ENCODE results near the gene MTMR3. TPM values are rescaled to one million over a fixed set of nuclear protein-coding genes. Genes with fewer than 3 reads are reported as not detected.

MTMR3 gene
- total RNA-seq, 1 experiment from 2014 or later = 27.0 TPM

DNA sequence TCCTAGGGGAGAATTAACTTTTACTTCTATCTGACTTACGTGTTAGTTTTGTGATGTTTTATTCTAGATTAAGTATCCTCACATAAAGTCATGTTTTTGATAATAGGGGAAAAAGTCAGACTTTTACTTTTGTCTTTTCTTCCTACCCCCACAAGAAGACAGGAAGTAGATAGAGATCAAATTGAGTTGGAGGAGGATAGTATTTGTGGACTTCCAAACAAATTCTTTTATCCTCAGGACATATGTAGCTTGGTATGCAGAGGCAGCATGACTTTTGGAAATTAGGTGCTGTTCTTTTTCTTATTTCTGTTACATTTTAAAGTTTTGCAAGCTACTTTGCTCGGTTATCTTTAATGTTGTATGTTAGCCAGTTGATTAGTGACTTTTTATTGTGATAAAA, 61.4 kb downstream of the MTMR3 start:
- peaks cover 22% of the 10 kb centered on the region for H3K79me2 ChIP-seq (ENCODE audit: insufficient read depth, low read length)
- intact Hi-C loops (cut with micrococcal nuclease) = no loop called here

More for the DNA sequence above, 61.4 kb downstream of the MTMR3 start:
- Histone ChIP-seq H4K20me1 (ENCODE audit: insufficient read depth) (no peaks in the 10 kb centered on the region), H2AFZ (ENCODE audit: low read depth, low read length, poor library complexity, severe bottlenecking) (no peak overlapping the region), H3K4me2 (ENCODE audit: low read length) (no peak overlapping the region), H3K4me1 (ENCODE audit: control insufficient read depth in 1 of 2, insufficient read depth in 2 of 2, low read length in 2 of 2) (peaks cover 0 to 4% of the 10 kb centered on the region in 2 experiments; a peak in 1 of 4 replicates), H3K27ac (ENCODE audit: low read depth, low read length) (no peak overlapping the region), H3K27me3 (ENCODE audit: insufficient read depth, low read length) (no peaks in the 10 kb centered on the region), H3K4me3 (replicated peaks in 1 of 2; ENCODE audit: low read depth in 1 of 2, low read length in 2 of 2) (no peak overlapping the region), H3K9me3 (ENCODE audit: control insufficient read depth in 1 of 2, insufficient read depth in 1 of 2, low read depth in 1 of 2, low read length in 2 of 2) (peaks cover 5 to 10% of the 10 kb centered on the region in 2 experiments; a peak in 2 of 4 replicates), H3K9ac (ENCODE audit: low read length) (no peak overlapping the region), H3K9me2 (ENCODE audit: insufficient read depth) (no peaks in the 10 kb centered on the region), H3K36me3 (ENCODE audit: control insufficient read depth in 1 of 2, insufficient read depth in 2 of 2, low read length in 2 of 2) (no peaks in the 10 kb centered on the region)
- TF ChIP-seq SIN3A (IDR thresholded peaks at IDR 0.05; ENCODE audit: low read depth) = no peak
- no peak for TF ChIP-seq SP1 (IDR thresholded peaks at IDR 0.05; ENCODE audit: low read depth)
- no peak for TF ChIP-seq ELF1 (IDR thresholded peaks at IDR 0.05; ENCODE audit: borderline replicate concordance, low read depth)
- TF ChIP-seq ZBTB33 (IDR thresholded peaks at IDR 0.05; ENCODE audit: extremely low read depth, insufficient replicate concordance, low read length) = no peak
- no peak for TF ChIP-seq RAD21 (IDR thresholded peaks at IDR 0.05; ENCODE audit: low read depth)
- TF ChIP-seq CEBPB (IDR thresholded peaks at IDR 0.05; ENCODE audit: low read depth) = no peak
- TF ChIP-seq EZH2 (IDR thresholded peaks at IDR 0.05) = no peak
- no peak for TF ChIP-seq JUND (IDR thresholded peaks at IDR 0.05)
- TF ChIP-seq ZFX (IDR thresholded peaks at IDR 0.05) = no peak
- no peak for TF ChIP-seq FOSL1 (IDR thresholded peaks at IDR 0.05; ENCODE audit: low read depth)
- no peak for TF ChIP-seq SRF (IDR thresholded peaks at IDR 0.05; ENCODE audit: low read depth)
- no peak for TF ChIP-seq CBX3 (IDR thresholded peaks at IDR 0.05; ENCODE audit: low read depth)
- RAD21 ChIA-PET (ENCODE audit: low non-redundant PET in 1 of 2, low total read pairs in 2 of 2, uncharacterized antibody in 2 of 2, unreplicated experiment in 2 of 2) = no interaction called here
- no peak for DNase-seq (ENCODE audit: low read depth, low spot score)
- POLR2A ChIA-PET = no interaction called here
- BruUV-seq (replicated peaks) = no TSS peak
- ATAC-seq = no peak
- CTCF ChIA-PET = no interaction called here

Data from HCT116 (cell line).